Adipocyte (in vitro differentiated cells): Measurements from ENCODE around the gene EEA1.

Experiments
- DNase-seq: peaks from one replicate; pipeline ENCODE4 v3.0.0-alpha.2; 2015; ENCODE audit warnings: low read depth
- H3K27me3 ChIP-seq: replicated peaks from 2 replicates; pipeline ENCODE4 v1.7.0; 2013; ENCODE audit warnings: mild to moderate bottlenecking, low read length, moderate library complexity; ENCODE audit not compliant: control insufficient read depth, insufficient read depth
- H3K36me3 ChIP-seq: 2 replicates; pipeline ENCODE4 v1.7.0; 2013; ENCODE audit warnings: low read length, mild to moderate bottlenecking, moderate library complexity; ENCODE audit not compliant: control insufficient read depth, insufficient read depth, severe bottlenecking
- H3K4me1 ChIP-seq: 2 replicates; pipeline ENCODE4 v1.7.0; 2013; ENCODE audit warnings: mild to moderate bottlenecking, low read length, moderate library complexity; ENCODE audit not compliant: control insufficient read depth, insufficient read depth
- H3K4me3 ChIP-seq: 2 replicates; pipeline ENCODE4 v1.7.0; 2013; ENCODE audit warnings: mild to moderate bottlenecking, low read length, moderate library complexity
- H3K9ac ChIP-seq: 2 replicates; pipeline ENCODE4 v1.7.0; 2013; ENCODE audit warnings: mild to moderate bottlenecking, low read length, moderate library complexity
- H3K9me3 ChIP-seq: 2 replicates; pipeline ENCODE4 v1.7.0; 2013; ENCODE audit warnings: mild to moderate bottlenecking, low read length, moderate library complexity; ENCODE audit not compliant: control insufficient read depth

EEA1 gene

GRCh38 chr12:92912052-92912451 lies 17.0 kb downstream of the EEA1 start:
- Histone ChIP-seq H3K36me3 (peaks cover 8% of the 10 kb centered on the region), H3K4me1 (no peaks in the 10 kb centered on the region), H3K27me3 (no peaks in the 10 kb centered on the region), H3K9me3 (peaks cover 10% of the 10 kb centered on the region), H3K4me3 (no peak overlapping the region), H3K9ac (no peak overlapping the region)
- DNase-seq = peak; percentile 15

GRCh38 chr12:92911339-92911738 lies 17.8 kb downstream of the EEA1 start:
- no peak overlapping the region for H3K9ac ChIP-seq
- H3K4me1 ChIP-seq = no peaks in the 10 kb centered on the region
- H3K27me3 ChIP-seq = no peaks in the 10 kb centered on the region
- H3K9me3 ChIP-seq = peaks cover 10% of the 10 kb centered on the region
- H3K4me3 ChIP-seq = no peak overlapping the region
- peaks cover 8% of the 10 kb centered on the region for H3K36me3 ChIP-seq
- no peak for DNase-seq

DNA sequence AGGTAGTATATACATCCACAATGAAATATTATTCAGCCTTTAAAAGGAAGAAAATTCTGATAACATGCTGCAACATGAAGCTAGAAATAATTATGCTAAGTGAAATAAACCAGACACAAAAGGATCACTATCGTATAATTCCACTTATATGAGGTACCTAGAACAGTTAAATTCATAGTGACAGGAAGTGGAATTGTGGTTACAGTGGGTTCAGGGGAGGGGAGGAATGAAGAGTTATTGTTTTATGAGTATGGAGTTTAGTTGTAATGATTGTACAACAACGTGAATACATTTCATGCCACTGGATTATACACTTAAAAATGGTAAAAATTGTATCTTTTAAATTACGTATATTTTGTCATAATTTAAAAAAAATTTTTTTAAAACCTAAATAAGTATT lies 21.0 kb downstream of the EEA1 start:
- Histone ChIP-seq H3K4me1 (no peaks in the 10 kb centered on the region), H3K9me3 (peaks cover 10% of the 10 kb centered on the region), H3K9ac (no peak overlapping the region), H3K4me3 (no peak overlapping the region), H3K27me3 (no peaks in the 10 kb centered on the region), H3K36me3 (peaks cover 8% of the 10 kb centered on the region)
- no peak for DNase-seq

- Histone ChIP-seq H3K9me3 (peaks cover 10% of the 10 kb centered on the region), H3K27me3 (no peaks in the 10 kb centered on the region), H3K9ac (no peak overlapping the region), H3K36me3 (peaks cover 8% of the 10 kb centered on the region), H3K4me3 (no peak overlapping the region), H3K4me1 (peaks cover 2% of the 10 kb centered on the region)
- no peak for DNase-seq
Observed at GRCh38 chr12:92905811-92906554, 23.1 kb downstream of the EEA1 start.

DNA sequence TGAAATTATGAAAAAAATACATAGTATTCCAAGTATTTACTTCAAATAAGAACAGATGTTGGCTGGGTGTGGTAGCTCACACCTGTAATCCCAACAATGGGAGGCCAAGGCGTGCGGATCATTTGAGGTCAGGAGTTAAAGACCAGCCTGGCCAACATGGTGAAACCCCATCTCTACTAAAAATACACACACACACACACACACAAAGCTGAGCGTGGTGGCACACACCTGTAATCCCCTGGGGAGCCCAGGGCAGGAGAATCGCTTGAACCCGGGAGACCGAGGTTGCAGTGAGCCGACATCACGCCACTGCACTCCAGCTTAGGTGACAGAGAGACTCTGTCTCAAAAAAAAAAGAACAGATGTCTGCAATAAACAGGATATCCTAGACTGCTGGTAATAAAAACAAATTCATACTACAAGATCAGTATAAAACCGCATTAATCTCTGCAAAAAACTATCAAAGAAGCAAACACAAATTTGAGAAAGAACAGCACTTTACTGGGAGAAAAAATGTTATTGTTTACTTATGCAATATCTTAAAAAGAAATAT lies 23.8 kb downstream of the EEA1 start:
- no peak for DNase-seq
- Histone ChIP-seq H3K4me1 (peaks cover 8% of the 10 kb centered on the region), H3K9ac (no peak overlapping the region), H3K36me3 (peaks cover 8% of the 10 kb centered on the region), H3K9me3 (peaks cover 10% of the 10 kb centered on the region), H3K4me3 (no peak overlapping the region), H3K27me3 (no peaks in the 10 kb centered on the region)

- DNase-seq = no peak
- no peak overlapping the region for H3K4me3 ChIP-seq
- peaks cover 29% of the 10 kb centered on the region for H3K4me1 ChIP-seq
- no peak overlapping the region for H3K9ac ChIP-seq
- H3K36me3 ChIP-seq = peaks cover 4% of the 10 kb centered on the region
- no peaks in the 10 kb centered on the region for H3K9me3 ChIP-seq
- H3K27me3 ChIP-seq = no peaks in the 10 kb centered on the region
Observed at GRCh38 chr12:92900941-92901340, 28.2 kb downstream of the EEA1 start.

- peak; percentile 98 for DNase-seq
Observed at GRCh38 chr12:92899386-92900001, 29.6 kb downstream of the EEA1 start.

DNA sequence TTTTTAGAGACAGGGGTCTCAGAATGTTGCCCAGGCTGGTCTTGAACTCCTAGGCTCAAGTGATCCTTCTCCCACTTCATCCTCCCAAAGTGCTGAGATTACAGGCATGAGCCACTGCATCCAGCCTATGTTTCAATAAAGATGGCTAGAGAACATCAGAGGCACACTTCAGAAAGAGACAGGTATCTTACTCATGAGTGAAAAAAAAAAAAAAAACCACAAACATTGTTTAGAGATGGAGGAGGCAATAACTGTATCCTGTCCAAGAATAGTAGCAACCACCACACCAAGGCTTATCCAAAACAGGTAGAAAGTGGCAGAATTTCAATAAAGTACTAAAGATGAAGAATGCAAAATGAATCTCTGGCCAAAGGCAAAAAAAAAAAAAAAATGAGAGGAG lies 30.3 kb downstream of the EEA1 start:
- DNase-seq = peak; percentile 27
- H3K4me1 ChIP-seq = peaks cover 35% of the 10 kb centered on the region
- peak overlapping the region; percentile 78 for H3K9ac ChIP-seq
- H3K27me3 ChIP-seq = no peaks in the 10 kb centered on the region
- H3K4me3 ChIP-seq = peak overlapping the region; percentile 60
- no peaks in the 10 kb centered on the region for H3K9me3 ChIP-seq
- H3K36me3 ChIP-seq = peaks cover 9% of the 10 kb centered on the region

More at GRCh38 chr12:92899386-92900001, 29.6 kb downstream of the EEA1 start:
- H3K4me3 ChIP-seq = peak overlapping the region; percentile 60
- peak overlapping the region; percentile 78 for H3K9ac ChIP-seq
- no peaks in the 10 kb centered on the region for H3K27me3 ChIP-seq
- H3K36me3 ChIP-seq = peaks cover 9% of the 10 kb centered on the region
- H3K9me3 ChIP-seq = no peaks in the 10 kb centered on the region
- peaks cover 29% of the 10 kb centered on the region for H3K4me1 ChIP-seq

GRCh38 chr12:92897844-92898243 lies 31.3 kb downstream of the EEA1 start:
- H3K36me3 ChIP-seq = peaks cover 9% of the 10 kb centered on the region
- H3K9me3 ChIP-seq = no peaks in the 10 kb centered on the region

DNA sequence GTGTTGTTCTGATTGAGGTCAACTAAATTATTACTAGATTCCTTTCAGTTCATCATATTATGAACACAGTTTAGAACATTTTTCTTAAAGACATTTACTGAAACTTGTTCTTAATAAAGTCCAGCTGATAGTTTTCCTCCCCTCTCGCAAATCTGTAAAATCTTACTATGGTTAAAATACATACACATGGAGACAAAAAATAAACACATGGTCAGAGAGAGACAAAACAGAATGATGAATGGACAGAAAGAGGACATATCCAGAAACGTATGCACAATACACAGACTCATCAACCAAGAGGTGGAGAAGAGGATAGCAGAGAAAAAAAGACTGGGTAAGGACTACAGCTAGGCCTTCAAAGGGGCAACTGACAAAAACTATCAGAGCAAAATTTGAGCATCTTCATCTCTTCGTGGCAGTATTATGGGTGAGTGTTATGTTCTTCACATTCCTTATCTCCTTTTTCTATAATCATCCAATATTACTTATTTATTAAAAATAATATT lies 38.4 kb downstream of the EEA1 start:
- no peaks in the 10 kb centered on the region for H3K9me3 ChIP-seq
- H3K9ac ChIP-seq = no peak overlapping the region
- H3K36me3 ChIP-seq = peaks cover 42% of the 10 kb centered on the region
- no peaks in the 10 kb centered on the region for H3K27me3 ChIP-seq
- DNase-seq = no peak
- peaks cover 8% of the 10 kb centered on the region for H3K4me1 ChIP-seq
- H3K4me3 ChIP-seq = no peak overlapping the region

More at GRCh38 chr12:92897844-92898243, 31.3 kb downstream of the EEA1 start:
- Histone ChIP-seq H3K9ac (no peak overlapping the region), H3K4me1 (peaks cover 37% of the 10 kb centered on the region), H3K4me3 (no peak overlapping the region), H3K27me3 (no peaks in the 10 kb centered on the region)
- DNase-seq = no peak

GRCh38 chr12:92886131-92886530 lies 43.0 kb downstream of the EEA1 start:
- Histone ChIP-seq H3K9ac (no peak overlapping the region), H3K4me3 (no peak overlapping the region), H3K27me3 (no peaks in the 10 kb centered on the region), H3K36me3 (peaks cover 68% of the 10 kb centered on the region), H3K9me3 (no peaks in the 10 kb centered on the region), H3K4me1 (no peaks in the 10 kb centered on the region)
- no peak for DNase-seq
